Embryonic facial prominence (tissue), 1 donor: ENCODE results near the gene PGA3.
"Not testable (repeated sequence)": the region's sequence is repeated elsewhere in the genome, so short reads cannot be mapped to it uniquely, and the experiment has no call there.

Experiments
- DNase-seq: peaks from one replicate; pipeline ENCODE4 v3.0.0-alpha.2; 2016; ENCODE audit errors: extremely low spot score

PGA3 gene

DNA sequence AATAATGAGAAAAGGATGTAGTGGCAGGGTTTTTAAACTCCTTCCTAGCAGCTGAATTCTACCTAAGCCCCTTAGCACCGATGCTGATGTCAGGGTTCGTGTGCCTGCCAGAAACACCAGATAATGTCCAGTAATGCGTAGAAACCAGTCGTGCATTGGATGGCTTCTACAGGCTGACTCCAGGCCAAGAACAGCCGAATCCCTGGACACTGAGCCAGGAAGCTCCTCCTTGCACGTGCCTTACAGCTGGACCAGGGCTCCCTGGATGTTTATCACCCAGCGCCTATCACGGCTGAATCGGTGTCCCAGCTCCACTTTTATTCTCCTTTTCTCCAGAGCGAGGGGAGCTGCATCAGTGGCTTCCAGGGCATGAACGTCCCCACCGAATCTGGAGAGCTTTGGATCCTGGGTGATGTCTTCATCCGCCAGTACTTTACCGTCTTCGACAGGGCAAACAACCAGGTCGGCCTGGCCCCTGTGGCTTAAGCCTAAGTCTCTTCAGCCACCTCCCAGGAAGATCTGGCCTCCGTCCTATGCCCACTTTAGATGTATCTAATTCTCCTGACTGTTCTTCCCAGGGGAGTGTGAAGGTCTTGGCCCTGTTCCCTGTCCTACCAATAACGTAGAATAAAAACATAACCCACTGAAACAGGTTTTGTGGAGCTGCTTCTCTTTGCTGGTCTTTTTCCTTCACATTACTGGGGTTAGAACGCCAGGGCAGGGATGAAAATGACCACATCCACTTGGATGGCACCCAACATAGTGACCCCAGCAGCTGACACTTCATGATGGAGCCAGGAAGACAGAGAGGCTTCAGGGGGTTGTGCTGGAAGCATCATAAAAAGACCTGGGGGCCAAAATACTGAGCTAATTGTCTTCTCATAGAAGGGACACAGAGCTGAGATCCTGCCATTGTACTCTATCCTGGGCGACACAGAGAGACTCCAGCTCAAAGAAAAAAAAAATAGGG is 47.8 kb downstream of the PGA3 start:
- DNase-seq = not testable (repeated sequence)

DNA sequence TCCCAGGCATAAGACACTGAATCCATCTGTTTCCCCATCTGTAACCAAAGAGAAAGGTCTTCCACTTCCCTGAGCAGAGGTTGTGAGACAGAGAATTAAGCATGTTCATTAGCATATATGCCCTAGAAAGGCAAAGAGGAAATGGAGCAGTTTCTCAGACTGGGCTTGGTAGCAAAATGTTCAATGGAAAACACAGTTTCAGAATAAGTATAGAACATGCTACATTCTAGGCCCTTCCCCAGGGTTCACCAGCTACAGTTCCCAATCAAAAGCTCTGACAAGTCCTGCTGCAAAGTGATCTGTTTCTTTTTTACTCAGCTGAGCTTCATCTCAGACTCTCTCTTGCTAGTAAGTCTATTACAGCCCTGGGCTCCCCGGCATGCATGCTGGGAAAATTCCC is 49.0 kb downstream of the PGA3 start:
- DNase-seq = not testable (repeated sequence)

DNA sequence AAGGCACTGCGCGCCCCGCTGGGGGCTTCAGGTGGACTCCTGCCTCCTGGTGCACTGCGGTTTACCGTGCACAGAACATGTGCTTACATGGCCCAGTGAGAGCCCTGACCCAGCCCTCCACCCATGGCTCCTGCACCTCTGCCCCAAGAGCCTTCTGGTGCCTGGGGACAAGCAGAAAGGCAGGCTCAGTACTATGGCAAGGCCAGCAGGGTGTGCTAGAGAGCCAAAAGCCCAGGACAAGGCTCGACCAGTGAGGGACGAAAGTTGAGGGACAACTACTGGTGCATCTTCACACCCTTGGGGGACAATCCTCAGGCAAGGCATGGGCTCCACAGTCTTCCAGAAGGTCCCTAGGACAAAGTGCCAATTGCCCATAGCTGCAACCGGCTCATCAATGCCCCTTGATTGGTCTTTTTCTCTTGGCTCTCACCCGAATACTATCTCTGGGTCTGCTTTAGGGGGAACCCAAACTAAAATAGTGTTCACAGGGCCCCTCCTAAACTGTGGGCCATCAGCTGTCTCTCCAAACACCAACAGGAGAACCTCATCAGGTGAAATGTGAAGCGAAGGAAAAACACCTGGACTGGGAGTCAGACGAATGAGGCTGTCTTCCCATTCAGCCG is 51.2 kb downstream of the PGA3 start:
- DNase-seq = no peak

DNA sequence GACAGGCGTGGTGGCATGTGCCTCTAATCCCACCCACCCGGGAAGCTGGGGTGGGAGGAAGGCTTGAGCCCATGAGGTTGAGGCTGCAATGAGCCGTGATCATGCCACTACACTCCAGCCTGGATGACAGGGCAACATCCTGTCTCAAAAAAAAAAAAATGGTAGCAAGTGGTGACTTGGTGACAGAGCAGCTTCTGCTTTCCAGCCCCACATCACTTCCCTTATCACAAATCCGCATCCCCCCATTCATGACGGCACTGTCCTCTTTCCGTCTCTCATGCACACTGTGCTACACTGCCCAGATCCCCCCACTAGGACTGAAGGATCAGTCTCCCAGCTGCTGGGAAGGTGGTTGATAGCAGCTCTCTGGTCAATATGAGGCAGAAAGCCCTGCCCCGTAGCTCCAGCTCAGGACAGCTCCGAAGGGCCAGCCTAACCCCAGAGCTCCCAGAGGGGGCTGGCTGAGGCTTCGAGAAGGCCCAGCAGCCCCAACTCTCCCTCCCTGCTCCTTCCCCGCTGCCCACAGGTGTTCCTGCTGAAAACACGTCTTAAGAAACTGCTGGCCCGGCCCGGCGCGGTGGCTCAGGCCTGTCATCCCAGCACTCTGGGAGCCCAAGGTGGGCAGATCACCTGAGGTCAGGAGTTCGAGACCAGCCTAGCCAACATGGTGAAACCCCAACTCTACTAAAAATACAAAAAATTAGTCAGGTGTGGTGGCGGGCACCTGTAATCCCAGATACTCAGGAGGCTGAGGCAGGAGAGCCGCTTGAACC is 53.6 kb downstream of the PGA3 start:
- no peak for DNase-seq

DNA sequence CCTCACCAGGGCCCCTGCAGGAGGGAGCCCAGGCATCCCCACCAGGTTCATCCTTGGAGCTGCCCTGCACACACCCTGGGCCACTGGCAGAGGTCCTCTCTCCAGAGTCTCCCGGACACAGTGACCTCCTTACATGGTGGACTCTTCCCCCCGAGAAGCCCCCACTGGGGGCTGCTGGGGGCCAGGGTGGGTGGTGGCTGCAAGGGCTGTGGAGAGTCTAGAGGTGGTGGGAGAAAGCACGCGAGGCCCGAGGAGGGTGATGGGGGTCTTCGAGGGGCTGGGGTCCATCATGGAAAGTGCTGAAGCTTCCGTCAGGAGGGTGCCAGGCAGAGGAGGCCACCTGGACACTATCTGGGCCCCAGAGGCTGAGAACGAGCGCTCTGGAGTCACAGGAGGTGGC is 55.2 kb downstream of the PGA3 start:
- DNase-seq = no peak

DNA sequence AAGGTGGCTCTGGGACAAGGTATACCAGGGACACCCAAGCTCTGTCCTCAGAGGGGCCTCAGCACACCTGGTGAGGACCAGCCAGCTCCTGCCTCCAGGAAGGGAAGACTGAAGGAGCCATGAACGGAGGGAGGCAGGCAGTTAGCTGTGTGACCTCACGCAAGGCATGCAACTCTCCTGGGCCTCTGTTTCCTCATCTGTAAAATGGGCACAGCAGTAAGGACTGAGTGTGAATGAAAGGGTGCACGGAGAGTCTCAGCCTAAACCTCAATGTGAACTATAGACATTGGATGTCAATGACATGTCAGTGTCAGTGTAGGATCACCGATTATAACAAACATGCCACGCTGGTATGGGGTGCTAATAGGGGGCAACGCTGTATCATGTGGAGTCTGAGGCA is 56.0 kb downstream of the PGA3 start:
- DNase-seq = no peak
